Stomach (tissue), 4 donors: ENCODE data around the gene PLCH2.

Source experiments
- CTCF ChIP-seq, 7 experiments: fragments of 450-650 bp in 4 of 7; fragments of 200-600 bp in 3 of 7; sonication (generic) in 3 of 7; IDR thresholded peaks; one replicate each; pipeline ENCODE4 v1.5.1; 2016 to 2019; ENCODE audit warnings: antibody characterized with exemption in 7 of 7, control low read depth in 2 of 7, mild to moderate bottlenecking in 1 of 7
- EP300 ChIP-seq: sonication (generic); formaldehyde crosslinking; IDR thresholded peaks from one replicate; pipeline ENCODE4 v1.6.1; 2017; ENCODE audit warnings: antibody characterized with exemption
- POLR2A ChIP-seq, 4 donors: fragments of 450-650 bp; IDR thresholded peaks; one replicate each; pipeline ENCODE4 v1.6.1; 2016; ENCODE audit warnings: antibody characterized with exemption in 4 of 4, control low read depth in 2 of 4, mild to moderate bottlenecking in 1 of 4, moderate library complexity in 1 of 4

GRCh38 chr1:2505461-2505994 is 29.4 kb downstream of the PLCH2 start:
- no peak for TF ChIP-seq CTCF (IDR thresholded peaks at IDR 0.05)
- TF ChIP-seq POLR2A (IDR thresholded peaks at IDR 0.05) = no peak
- TF ChIP-seq EP300 = no peak
